ENCODE measurements around the gene DDX52. TPM values are rescaled to one million over a fixed set of nuclear protein-coding genes. Genes with fewer than 3 reads are reported as not detected.

Gene DDX52
- total and polyA plus RNA-seq, 2 of the 8 experiments (the other 6 are each of a cell fraction or from before 2014, with no cell fraction given), result 10.0 to 45.9 TPM

DNA sequence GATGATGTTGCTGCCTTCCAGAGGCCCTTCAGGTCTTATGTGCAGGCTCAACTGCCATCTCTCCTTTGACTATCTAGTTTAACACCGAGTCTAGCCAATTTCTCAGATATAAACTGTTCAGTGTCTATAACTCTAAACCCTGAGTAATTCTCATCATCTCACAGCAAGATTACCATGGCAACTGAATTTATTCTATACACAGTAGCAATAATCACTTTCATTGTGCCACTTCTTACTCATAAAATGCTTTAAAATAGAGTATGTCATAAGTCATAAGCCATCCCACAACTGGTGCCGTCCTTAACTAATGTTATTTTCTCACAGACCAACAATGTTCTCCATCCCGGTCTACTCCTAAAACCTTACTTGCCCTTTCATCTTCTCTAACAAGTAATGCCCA is 79.0 kb downstream of the DDX52 start:
- FAIRE-seq (no peak), DNase-seq (ENCODE audit: low read depth in 1 of 2, low spot score in 2 of 2) (no peak)
- Histone ChIP-seq H2BK12ac (ENCODE audit: low read depth, low read length) (no peak overlapping the region), H2BK15ac (ENCODE audit: low read length) (no peak overlapping the region), H3K4me3 (ENCODE audit: extremely low read depth in 1 of 4, insufficient read depth in 2 of 4, low read depth in 3 of 4, low read length in 4 of 4) (no peak overlapping the region), H3K27ac (ENCODE audit: low read depth, low read length) (no peak overlapping the region), H4K20me1 (replicated peaks in 1 of 2; ENCODE audit: control insufficient read depth in 1 of 2, insufficient read depth in 2 of 2, low read length in 2 of 2) (peaks cover 0 to 2% of the 10 kb centered on the region in 2 experiments), H3K56ac (replicated peaks; ENCODE audit: insufficient read length, low read depth, low read length) (no peak overlapping the region), H3K4me1 (replicated peaks in 1 of 4; ENCODE audit: control insufficient read depth in 3 of 4, insufficient read depth in 4 of 4, low read length in 3 of 4) (peaks cover 0 to 8% (median 4%) of the 10 kb centered on the region in 4 experiments; a peak in 3 of 7 replicates), H2AK5ac (ENCODE audit: low read depth, low read length) (no peak overlapping the region), H3K4ac (replicated peaks; ENCODE audit: insufficient read length, low read depth, low read length) (no peak overlapping the region), H2BK5ac (ENCODE audit: low read depth, low read length) (no peak overlapping the region), H3K79me1 (ENCODE audit: low read depth, low read length) (no peaks in the 10 kb centered on the region), H3K18ac (ENCODE audit: extremely low read depth, low read length) (no peak overlapping the region), H2AFZ (ENCODE audit: low read length) (no peak overlapping the region), H2BK120ac (replicated peaks; ENCODE audit: low read depth, low read length) (no peak overlapping the region), H3K23me2 (ENCODE audit: low read depth, low read length) (no peaks in the 10 kb centered on the region), H2BK20ac (ENCODE audit: low read length) (no peak overlapping the region), H3K9me3 (ENCODE audit: insufficient read depth in 2 of 2, low read depth in 1 of 2, low read length in 1 of 2) (no peaks in the 10 kb centered on the region), H3K36me3 (ENCODE audit: control insufficient read depth in 2 of 4, insufficient read depth in 4 of 4, low read length in 3 of 4) (peaks cover 6 to 28% (median 17%) of the 10 kb centered on the region in 4 experiments), H4K5ac (ENCODE audit: insufficient read length, low read depth, low read length) (no peak overlapping the region), H4K91ac (replicated peaks; ENCODE audit: insufficient read length, low read length) (no peak overlapping the region), H3K14ac (ENCODE audit: insufficient read length) (no peak overlapping the region), H3K9ac (replicated peaks in 1 of 4; ENCODE audit: extremely low read depth in 1 of 4, low read depth in 3 of 4, low read length in 3 of 4) (no peak overlapping the region), H3K27me3 (replicated peaks in 1 of 4; ENCODE audit: control insufficient read depth in 3 of 4, extremely low read depth in 1 of 4, insufficient read depth in 3 of 4, low read length in 3 of 4) (no peaks in the 10 kb centered on the region), H4K8ac (ENCODE audit: extremely low read depth, insufficient read depth, low read length) (no peak overlapping the region), H3K4me2 (ENCODE audit: insufficient read depth in 1 of 2, low read depth in 2 of 2, low read length in 2 of 2) (no peak overlapping the region), H3K79me2 (ENCODE audit: control insufficient read depth in 1 of 2, insufficient read depth in 2 of 2, low read length in 2 of 2) (no peaks in the 10 kb centered on the region), H3K23ac (ENCODE audit: insufficient read length) (no peak overlapping the region)
- ChIA-PET POLR2A (ENCODE audit: partially characterized antibody) (no interaction called here), CTCF (ENCODE audit: partially characterized antibody) (no interaction called here)
- 96% methylated on average over 3 of the region's 3 CpGs; no CpG with 5 or more reads in 1 of the 2 experiments for WGBS, 2 experiments (ENCODE audit: extremely low coverage in 1 of 2, insufficient coverage in 1 of 2, insufficient read length in 1 of 2, insufficient replicate concordance in 2 of 2, low coverage in 1 of 2, low lambda C conversion rate in 2 of 2, missing lambda C conversion rate in 1 of 2)
- no peak for TF ChIP-seq GTF2F1 (IDR thresholded peaks at IDR 0.05; ENCODE audit: borderline replicate concordance, low read depth, low read length)
- TF ChIP-seq SIN3A (conservative IDR thresholded peaks at IDR 0.05 in 1 of 2, IDR thresholded peaks at IDR 0.05 in 1 of 2; ENCODE audit: low read depth in 1 of 2, low read length in 2 of 2), result no peak
- TF ChIP-seq CTBP2 (IDR thresholded peaks at IDR 0.05; ENCODE audit: borderline replicate concordance, insufficient read depth, insufficient read length, low read length), result no peak
- TF ChIP-seq EP300 (IDR thresholded peaks at IDR 0.05; ENCODE audit: borderline replicate concordance in 1 of 2, low read depth in 2 of 2, low read length in 2 of 2), result no peak
- TF ChIP-seq, protein P1, sequence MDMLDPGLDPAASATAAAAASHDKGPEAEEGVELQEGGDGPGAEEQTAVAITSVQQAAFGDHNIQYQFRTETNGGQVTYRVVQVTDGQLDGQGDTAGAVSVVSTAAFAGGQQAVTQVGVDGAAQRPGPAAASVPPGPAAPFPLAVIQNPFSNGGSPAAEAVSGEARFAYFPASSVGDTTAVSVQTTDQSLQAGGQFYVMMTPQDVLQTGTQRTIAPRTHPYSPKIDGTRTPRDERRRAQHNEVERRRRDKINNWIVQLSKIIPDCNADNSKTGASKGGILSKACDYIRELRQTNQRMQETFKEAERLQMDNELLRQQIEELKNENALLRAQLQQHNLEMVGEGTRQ (IDR thresholded peaks at IDR 0.05; ENCODE audit: low read length), result no peak
- no peak for TF ChIP-seq HDAC2 (IDR thresholded peaks at IDR 0.05; ENCODE audit: borderline replicate concordance in 1 of 2, low read depth in 2 of 2, low read length in 2 of 2)
- TF ChIP-seq SUZ12 (IDR thresholded peaks at IDR 0.05; ENCODE audit: low read length), result no peak
- TF ChIP-seq SIX5 (IDR thresholded peaks at IDR 0.05; ENCODE audit: low read depth, low read length), result no peak

Measured in H1 (cell line).